NCI-H2196 (cell line): ENCODE results near the gene STOM.
"Not testable (repeated sequence)": the region's sequence is repeated elsewhere in the genome, so short reads cannot be mapped to it uniquely, and the experiment has no call there.

Experiments
- DNase-seq: peaks from one replicate; lab custom pipeline; 2025; ENCODE audit not compliant: unreplicated experiment; lab: John Stamatoyannopoulos, UW

The STOM gene

DNA sequence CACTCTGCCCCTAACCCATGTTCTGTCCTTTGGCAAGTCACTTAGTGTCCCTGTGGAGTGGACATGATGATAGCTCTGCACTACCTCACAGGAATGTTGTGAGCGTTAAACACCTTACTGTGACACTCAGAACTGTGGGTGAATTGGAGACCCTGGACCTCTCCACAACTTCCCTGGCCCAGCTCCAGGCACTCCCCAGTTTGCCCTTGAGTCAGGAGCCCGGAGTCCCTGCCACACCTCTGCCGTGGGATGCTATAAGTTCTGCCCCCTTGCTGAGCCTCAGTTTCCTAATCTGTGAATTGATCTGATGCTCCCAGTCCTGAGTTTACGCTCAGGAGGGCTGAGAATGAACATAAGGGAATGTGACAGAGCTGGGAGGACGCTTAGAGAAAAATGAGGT, 67.7 kb downstream of the STOM start:
- no peak for DNase-seq

DNA sequence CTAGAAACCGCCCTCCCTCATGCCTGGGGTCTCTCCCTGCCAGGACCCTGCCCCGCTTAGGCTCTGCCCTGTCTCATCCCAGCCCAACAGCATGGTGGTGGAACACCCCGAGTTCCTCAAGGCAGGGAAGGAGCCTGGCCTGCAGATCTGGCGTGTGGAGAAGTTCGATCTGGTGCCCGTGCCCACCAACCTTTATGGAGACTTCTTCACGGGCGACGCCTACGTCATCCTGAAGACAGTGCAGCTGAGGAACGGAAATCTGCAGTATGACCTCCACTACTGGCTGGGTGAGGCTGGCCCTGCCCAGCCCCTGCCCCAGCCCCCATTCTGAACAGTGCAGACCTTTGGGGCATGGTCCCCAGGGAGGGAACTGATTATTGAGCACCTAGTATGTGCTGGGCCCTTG, 68.2 kb downstream of the STOM start:
- DNase-seq, result no peak

GRCh38 chr9:121300283-121301119, 69.5 kb downstream of the STOM start:
- no peak for DNase-seq

DNA sequence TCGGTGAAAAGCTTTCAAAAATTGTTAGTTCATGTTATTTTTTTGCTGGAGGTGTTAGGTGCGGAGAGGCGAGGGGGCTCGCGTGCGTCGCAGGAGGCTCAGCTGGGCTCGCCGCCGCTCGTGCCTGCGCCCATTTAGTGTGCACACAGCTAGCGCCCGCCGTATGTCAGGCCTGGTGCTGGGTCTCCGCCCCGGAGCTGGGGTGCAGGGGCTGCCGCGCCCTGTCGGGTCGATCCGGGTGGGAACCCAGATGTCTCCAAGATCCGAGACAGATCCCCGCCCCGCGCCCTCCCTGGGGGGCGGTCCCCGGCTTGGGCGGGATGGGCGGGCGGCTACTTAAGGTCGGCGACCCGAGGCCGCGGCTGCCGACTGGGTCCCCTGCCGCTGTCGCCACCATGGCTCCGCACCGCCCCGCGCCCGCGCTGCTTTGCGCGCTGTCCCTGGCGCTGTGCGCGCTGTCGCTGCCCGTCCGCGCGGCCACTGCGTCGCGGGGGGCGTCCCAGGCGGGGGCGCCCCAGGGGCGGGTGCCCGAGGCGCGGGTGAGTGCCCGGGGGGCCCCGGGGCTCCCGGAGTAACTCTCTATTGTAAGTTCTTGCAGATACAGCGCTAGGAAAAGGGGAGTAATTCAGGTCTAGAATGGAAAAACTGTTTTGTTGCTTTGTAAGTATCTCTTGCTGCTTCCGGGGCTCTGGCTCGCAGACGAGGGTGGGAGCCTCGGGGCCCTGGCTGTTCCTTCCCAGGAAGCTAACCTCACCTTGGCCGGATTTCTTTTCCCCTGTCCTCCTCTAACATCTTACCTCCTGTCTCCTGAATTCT, 70.4 kb downstream of the STOM start:
- no peak for DNase-seq

- no peak for DNase-seq
Measured at GRCh38 chr9:121298689-121299466, 71.2 kb downstream of the STOM start.

DNA sequence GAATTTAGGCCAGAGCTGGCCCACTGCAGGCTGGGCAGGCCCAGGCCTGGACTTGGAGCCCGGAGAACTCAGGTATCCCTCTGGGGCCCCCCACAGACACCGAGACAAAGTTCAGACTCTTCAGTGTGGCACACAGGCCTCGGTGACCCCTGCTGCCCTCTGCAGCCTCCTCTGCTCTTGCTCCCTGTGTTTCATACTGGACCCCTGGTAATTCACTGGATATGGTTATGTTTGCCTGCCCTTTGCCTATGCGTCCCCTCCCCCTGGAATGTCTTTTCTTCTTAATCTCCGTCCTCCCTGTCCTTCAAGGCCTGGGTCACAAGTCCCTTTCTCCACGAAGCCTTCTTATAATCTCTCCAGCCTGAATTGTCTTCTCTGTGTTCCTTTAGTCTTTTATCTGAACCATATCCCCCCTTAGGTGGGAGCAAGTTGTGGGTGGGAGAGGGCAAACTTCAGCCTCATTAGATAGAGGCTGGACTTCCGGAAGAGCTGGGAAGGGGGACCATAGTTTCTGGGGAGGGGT, 72.0 kb downstream of the STOM start:
- no peak for DNase-seq

- DNase-seq, result no peak
Measured at GRCh38 chr9:121297389-121297788, 72.7 kb downstream of the STOM start.

- DNase-seq, result no peak
Measured at GRCh38 chr9:121296213-121297127, 73.6 kb downstream of the STOM start.

DNA sequence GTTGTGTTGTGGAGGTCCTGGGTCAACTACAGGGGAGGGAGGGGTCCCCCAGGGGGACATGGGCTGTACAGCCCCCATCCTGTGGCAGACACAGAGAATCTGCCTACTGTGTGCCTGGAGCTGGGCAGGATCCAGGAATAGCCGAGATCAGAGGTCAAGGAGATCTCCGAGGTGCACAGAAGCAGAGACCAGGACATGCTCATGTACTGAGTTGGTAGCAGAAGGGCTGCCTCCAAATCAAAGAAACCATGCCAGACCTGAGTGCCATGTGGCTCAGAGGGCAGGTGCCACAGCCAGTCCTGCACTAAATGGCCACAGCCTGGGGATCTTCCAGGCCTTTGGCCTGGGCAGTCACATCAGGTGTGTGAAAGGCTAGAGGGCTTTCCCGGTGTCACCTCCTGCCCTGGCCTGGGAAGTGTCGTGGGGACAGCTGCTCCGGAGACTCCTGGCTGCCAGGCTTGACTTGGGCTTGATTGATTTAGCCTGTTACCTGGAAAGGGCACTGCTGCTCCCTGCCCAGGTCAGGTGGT, 74.3 kb downstream of the STOM start:
- no peak for DNase-seq

DNA sequence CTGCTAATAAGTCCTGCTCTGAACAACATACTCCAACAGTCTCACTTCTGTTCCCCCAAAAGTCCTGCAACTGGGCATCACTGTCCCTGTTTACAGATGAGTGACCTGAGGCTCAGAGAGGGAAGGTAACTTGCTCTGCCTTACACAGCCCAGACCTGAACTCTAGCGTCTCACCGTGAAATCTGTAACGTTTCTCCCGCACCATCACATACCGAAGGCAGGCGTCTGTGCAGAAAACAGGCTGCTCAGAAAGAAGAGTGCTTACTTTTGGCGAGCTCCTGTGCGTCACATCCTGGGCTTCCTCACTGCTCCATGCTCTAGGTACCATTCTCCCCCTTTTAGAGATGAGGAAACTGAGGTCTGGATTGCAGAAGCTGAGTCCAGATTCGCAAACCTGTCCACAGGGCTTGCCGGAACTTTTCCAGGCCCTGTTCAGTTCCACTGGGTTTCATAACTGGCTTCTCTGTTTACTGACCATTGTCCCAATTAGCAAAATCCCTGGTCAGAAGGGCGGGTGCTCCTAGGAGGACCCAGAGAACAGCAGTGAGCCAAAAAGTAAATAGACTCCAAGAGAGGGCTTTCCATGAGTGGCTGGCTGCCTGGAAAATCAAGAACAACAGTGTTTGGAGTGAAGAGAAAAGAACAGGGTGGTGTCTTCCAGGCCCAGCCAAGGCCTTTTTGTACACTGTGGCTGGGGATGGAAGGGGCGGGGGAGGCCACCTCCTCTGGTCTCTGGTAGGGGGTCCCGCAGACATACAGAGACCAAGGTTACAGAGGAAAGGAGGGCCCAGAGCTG, 75.0 kb downstream of the STOM start:
- no peak for DNase-seq

DNA sequence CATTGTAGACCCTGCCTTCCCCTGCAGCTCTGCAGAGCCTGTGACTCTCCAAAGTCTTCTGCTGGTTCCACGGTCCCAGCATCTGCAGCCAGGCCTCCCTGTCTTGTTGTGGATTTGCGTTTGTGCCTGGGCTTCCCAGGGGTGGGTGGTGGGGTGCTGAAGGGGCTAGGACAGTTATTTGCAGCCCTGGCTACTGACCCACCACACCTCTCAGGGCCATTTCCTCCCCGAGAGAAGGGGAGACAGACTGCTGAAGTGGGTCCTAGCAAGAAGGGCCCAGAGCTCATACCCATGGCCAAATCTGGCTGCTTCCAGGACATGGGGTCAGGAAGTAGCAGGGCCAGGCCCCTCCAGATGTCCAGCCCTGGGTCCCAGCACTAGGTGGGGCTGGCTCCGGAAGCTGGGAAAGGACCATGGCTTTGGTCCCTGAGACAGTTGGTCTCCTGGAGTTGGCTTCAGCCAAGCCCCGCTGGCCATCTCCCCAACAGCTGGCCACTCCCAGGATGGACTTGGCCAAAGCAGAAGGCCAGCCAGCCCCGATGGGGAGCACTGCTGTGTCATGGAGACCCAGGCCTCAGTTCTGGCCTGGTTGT, 75.8 kb downstream of the STOM start:
- no peak for DNase-seq

DNA sequence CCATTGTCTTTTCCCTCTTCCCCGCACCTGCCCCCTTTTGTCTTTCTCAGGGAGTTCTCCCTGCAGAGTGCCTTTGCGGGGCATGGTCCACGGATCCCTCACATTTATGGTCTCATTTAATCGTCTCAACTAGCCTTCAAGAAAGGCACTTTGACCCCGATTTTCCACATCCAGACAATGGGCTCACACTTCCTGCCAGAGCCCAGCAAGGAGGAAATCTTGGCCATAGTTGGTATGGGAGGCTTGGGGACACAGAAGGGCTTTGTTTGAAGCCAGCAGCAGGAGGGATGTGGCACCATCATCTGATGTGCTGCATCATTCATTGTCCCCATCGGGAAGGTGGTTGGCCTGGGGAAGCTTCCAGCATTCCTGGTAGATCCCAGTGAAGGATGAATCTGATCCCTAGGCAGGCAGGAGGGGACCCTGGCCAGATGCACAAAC, 77.2 kb downstream of the STOM start:
- DNase-seq, result no peak

DNA sequence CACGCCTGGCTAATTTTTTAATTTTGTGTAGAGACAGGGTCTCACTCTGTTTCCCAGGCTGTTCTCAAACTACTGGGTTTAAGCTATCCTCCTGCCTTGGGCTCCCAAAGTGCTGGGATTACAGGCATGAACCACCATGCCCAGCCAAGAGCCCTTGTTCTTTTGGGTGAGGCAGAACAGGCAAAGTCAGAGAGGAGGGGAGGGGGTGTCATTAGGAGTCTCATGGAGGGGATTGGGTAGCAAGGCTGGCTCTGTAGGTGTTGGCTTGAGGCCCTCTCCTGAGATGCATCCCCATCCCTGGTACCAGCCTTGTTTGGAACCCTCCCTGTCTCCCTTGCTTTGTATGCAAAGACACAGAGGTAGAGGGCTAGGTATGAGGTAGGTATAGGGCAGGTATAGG, 78.0 kb downstream of the STOM start:
- no peak for DNase-seq

GRCh38 chr9:121291536-121291935, 78.5 kb downstream of the STOM start:
- DNase-seq, result not testable (repeated sequence)

GRCh38 chr9:121289772-121290370, 80.2 kb downstream of the STOM start:
- DNase-seq, result no peak

DNA sequence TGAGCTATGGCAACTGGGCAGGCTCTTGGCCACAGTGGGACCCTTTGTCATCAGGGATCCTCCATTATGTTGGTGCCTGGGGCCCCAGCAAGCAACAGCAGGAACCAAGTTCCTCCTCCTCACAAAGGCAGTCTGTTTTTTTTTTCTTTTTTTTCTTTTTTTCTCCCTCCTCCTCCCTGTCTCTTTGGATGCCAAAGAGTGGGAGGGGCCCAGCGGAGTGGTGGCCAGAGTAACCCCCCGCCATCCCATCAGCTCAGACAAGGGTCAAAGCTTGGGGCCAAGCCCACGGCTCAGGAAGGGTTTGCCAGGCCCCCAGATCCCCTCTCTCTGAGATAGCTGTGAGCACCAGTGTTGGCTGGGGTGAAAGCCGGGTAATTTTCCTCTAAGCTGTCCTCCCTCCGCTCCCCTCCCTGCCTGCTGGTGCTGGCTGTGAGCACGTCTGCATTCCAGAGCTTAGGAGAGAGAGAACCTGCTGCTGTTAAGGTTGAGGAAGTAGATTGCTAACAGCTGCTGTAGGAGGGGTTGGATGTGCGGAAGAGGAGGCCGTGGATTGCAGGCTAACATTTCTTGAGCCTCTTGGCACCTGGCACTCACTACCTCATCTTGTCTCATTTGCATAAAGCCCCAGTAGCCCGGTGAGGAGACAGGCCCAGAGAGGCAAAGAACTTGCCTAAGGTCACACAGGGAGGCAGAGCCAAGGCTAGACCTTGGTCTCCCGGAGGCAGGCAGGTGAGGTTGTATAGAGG, 80.9 kb downstream of the STOM start:
- DNase-seq, result peak; percentile 22
